Caco-2 (cell line): ENCODE measurements around the gene DPF3. TPM values are rescaled to one million over a fixed set of nuclear protein-coding genes. Genes with fewer than 3 reads are reported as not detected.

Experiments
- BruUV-seq: library from RNA; stranded (reverse); fragments of 400-500 nt; replicated peaks from 2 replicates; lab custom pipeline; 2021; lab: Mats Ljungman, UMichigan
- CTCF ChIA-PET: fragments of 300-600 bp; sonication (Branson Sonifier 250); formaldehyde crosslinking; loops from one replicate; lab custom pipeline; 2022; ENCODE audit warnings: antibody characterized with exemption; lab: Charles Lee
- POLR2A ChIA-PET: fragments of 300-600 bp; sonication (Branson Sonifier 250); formaldehyde crosslinking; loops from one replicate; lab custom pipeline; 2022; ENCODE audit warnings: antibody characterized with exemption; lab: Charles Lee
- DNase-seq, 2 experiments: peaks; one replicate each; pipeline versions ENCODE4 v3.0.0 to v3.0.0-alpha.2; 2020 to 2022
- H3K27me3 ChIP-seq: replicated peaks from 2 replicates; pipeline ENCODE4 v1.6.0; 2011; ENCODE audit warnings: low read length; ENCODE audit not compliant: control insufficient read depth, insufficient read depth
- H3K36me3 ChIP-seq: 2 replicates; pipeline ENCODE4 v1.5.1; 2011; ENCODE audit warnings: low read length; ENCODE audit not compliant: control insufficient read depth, insufficient read depth
- H3K4me1 ChIP-seq: fragments of 250-450 bp; sonication (Bioruptor Pico); 2 replicates; pipeline ENCODE4 v1.5.1; 2020; ENCODE audit warnings: mild to moderate bottlenecking
- H3K4me3 ChIP-seq: 2 replicates; pipeline ENCODE4 v1.5.1; 2011; ENCODE audit warnings: low read depth, mild to moderate bottlenecking, control low read depth, low read length
- H3K9me3 ChIP-seq: fragments of 250-450 bp; sonication (Bioruptor Pico); 2 replicates; pipeline ENCODE4 v1.5.1; 2020; ENCODE audit warnings: mild to moderate bottlenecking, moderate library complexity
- H3K27ac Mint-ChIP-seq: one replicate; pipeline ENCODE4 v1.8.0; 2022; ENCODE audit warnings: mixed read lengths; ENCODE audit not compliant: unreplicated experiment
- H3K27me3 Mint-ChIP-seq: one replicate; pipeline ENCODE4 v1.8.0; 2022; ENCODE audit warnings: mixed read lengths; ENCODE audit not compliant: insufficient read depth, unreplicated experiment
- H3K36me3 Mint-ChIP-seq: one replicate; pipeline ENCODE4 v1.8.0; 2022; ENCODE audit warnings: mild to moderate bottlenecking, mixed read lengths; ENCODE audit not compliant: insufficient read depth, unreplicated experiment
- H3K4me1 Mint-ChIP-seq: one replicate; pipeline ENCODE4 v1.8.0; 2022; ENCODE audit warnings: low read depth, mixed read lengths; ENCODE audit not compliant: unreplicated experiment
- H3K4me3 Mint-ChIP-seq: one replicate; pipeline ENCODE4 v1.8.0; 2022; ENCODE audit warnings: mild to moderate bottlenecking, moderate library complexity, mixed read lengths; ENCODE audit not compliant: unreplicated experiment
- H3K9me3 Mint-ChIP-seq: one replicate; pipeline ENCODE4 v1.8.0; 2022; ENCODE audit warnings: mixed read lengths; ENCODE audit not compliant: unreplicated experiment
- intact Hi-C: fragments of 100-400 bp; cut with micrococcal nuclease; formaldehyde crosslinking; loops from one replicate; pipeline ENCODE4 v1.10.0; 2022; ENCODE audit not compliant: unreplicated experiment
- total RNA-seq: library from RNA; stranded (reverse); gene quantifications from 2 replicates; pipeline ENCODE4 v1.2.3, GENCODE V29; 2022
- TF ChIP-seq, protein P1 (sequence below), 2 experiments: fragments of 200-600 bp in 1 of 2; IDR thresholded peaks; 1 replicate in 1 of 2; 2 replicates in 1 of 2; pipeline versions ENCODE4 v1.5.1 to v1.8.0; 2011 to 2022; ENCODE audit warnings: antibody characterized with exemption in 1 of 2, control low read depth in 1 of 2, inconsistent platforms in 1 of 2, low read depth in 1 of 2, low read length in 1 of 2, mild to moderate bottlenecking in 1 of 2, moderate library complexity in 1 of 2; ENCODE audit not compliant: insufficient read depth in 1 of 2, severe bottlenecking in 1 of 2, unreplicated experiment in 1 of 2

Gene DPF3
- total RNA-seq, 1 experiment from 2014 or later: not detected

DNA sequence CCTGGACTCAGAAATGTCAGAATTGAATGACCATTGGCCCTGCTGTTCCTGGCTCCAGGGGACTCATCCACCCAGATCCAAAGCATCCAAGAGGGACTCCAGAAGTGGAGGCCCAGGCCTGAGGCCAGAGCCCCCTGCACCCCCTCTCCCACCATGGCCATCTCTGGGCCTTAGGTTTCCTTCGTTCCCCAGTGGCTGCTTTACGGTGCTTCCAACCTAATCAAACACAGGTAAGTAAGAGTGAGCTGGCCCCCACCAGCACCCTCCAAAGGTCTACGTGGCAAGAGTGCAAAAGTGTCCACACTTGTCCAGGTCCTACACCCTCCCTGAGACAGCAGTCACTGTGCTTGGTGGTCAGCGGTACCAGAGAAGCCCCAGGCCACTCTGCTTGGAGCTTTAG lies 139.0 kb downstream of the DPF3 start:
- Histone ChIP-seq H3K9me3 (peaks cover 13% of the 10 kb centered on the region), H3K27me3 (no peaks in the 10 kb centered on the region), H3K36me3 (no peaks in the 10 kb centered on the region), H3K4me3 (no peak overlapping the region), H3K4me1 (no peaks in the 10 kb centered on the region)
- Mint-ChIP-seq H3K27ac (no peak overlapping the region), H3K27me3 (peaks cover 10% of the 10 kb centered on the region), H3K36me3 (no peaks in the 10 kb centered on the region), H3K9me3 (peaks cover 41% of the 10 kb centered on the region), H3K4me3 (no peak overlapping the region), H3K4me1 (no peaks in the 10 kb centered on the region)
- TF ChIP-seq, protein P1, sequence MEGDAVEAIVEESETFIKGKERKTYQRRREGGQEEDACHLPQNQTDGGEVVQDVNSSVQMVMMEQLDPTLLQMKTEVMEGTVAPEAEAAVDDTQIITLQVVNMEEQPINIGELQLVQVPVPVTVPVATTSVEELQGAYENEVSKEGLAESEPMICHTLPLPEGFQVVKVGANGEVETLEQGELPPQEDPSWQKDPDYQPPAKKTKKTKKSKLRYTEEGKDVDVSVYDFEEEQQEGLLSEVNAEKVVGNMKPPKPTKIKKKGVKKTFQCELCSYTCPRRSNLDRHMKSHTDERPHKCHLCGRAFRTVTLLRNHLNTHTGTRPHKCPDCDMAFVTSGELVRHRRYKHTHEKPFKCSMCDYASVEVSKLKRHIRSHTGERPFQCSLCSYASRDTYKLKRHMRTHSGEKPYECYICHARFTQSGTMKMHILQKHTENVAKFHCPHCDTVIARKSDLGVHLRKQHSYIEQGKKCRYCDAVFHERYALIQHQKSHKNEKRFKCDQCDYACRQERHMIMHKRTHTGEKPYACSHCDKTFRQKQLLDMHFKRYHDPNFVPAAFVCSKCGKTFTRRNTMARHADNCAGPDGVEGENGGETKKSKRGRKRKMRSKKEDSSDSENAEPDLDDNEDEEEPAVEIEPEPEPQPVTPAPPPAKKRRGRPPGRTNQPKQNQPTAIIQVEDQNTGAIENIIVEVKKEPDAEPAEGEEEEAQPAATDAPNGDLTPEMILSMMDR (IDR thresholded peaks at IDR 0.05; ENCODE audit: insufficient read depth in 1 of 2, low read depth in 1 of 2, low read length in 1 of 2, severe bottlenecking in 1 of 2, unreplicated experiment in 1 of 2): no peak
- intact Hi-C loops: no loop called here
- no peak for DNase-seq
- ChIA-PET CTCF (no interaction called here), POLR2A (no interaction called here)
- no TSS peak for BruUV-seq

DNA sequence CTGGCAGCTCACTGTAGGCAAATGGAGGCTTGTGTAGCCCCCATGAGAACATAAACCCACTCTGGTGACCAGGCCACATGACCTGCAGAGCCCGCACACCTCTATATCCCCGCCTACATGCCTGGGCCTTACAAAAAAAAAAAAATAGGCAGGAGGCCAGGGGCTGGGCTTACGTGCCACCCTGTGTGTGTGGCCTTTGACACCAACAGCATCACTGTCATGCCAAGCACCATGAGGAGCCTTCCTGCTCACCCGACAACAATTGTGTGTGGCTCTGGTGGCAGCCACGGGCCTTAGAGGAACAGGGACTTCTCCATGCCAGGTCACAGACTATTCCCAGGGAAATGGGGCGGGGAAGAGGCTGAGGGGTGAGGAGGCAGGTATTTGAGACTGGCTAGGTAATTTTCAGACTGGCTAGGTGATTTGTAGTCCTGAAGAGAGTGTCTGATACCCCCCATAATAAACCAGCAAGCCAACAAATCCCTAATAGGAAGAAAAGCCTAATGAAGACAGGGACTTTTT lies 140.0 kb downstream of the DPF3 start:
- no peaks in the 10 kb centered on the region for H3K4me1 ChIP-seq
- no peaks in the 10 kb centered on the region for H3K27me3 ChIP-seq
- no peak overlapping the region for H3K4me3 ChIP-seq
- ChIA-PET POLR2A (no interaction called here), CTCF (no interaction called here)
- no TSS peak for BruUV-seq
- Mint-ChIP-seq H3K4me3 (no peak overlapping the region), H3K4me1 (no peaks in the 10 kb centered on the region), H3K9me3 (peaks cover 30% of the 10 kb centered on the region), H3K36me3 (no peaks in the 10 kb centered on the region), H3K27ac (no peak overlapping the region), H3K27me3 (peaks cover 10% of the 10 kb centered on the region)
- H3K36me3 ChIP-seq: no peaks in the 10 kb centered on the region
- DNase-seq: no peak
- intact Hi-C loops: no loop called here
- peaks cover 5% of the 10 kb centered on the region for H3K9me3 ChIP-seq
- TF ChIP-seq, protein P1 (IDR thresholded peaks at IDR 0.05; ENCODE audit: insufficient read depth in 1 of 2, low read depth in 1 of 2, low read length in 1 of 2, severe bottlenecking in 1 of 2, unreplicated experiment in 1 of 2): no peak

DNA sequence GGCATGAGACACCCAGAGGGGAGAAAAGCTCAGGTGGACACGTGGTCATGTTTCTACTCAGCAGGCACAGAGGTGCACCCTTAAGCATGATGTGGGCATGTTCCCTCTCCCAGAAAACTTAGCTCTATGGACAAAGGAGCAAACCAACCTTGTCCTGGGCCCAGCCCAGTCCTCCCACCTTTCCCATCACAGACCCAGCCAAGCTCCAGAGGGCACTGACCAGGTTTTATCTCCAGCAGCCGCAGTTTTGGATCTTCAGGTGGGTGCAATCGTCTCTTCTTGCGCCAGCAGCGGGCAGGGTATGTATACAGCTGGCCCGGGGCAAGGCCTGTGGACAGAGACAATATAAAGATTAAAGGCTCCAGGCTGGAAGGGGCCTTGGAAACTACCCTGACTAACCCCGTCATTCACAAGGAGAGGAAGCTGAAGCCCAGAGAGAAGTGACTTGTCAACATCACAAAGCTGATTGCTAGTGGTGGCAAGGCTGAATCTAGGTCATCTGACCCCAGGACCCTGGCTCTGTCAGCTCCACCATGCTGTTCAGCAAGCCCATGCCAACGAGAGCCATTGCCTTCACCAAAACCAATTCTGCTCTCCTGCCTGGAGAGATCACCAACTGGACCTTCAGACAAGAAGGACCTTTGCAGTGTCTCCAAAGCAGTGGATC lies 140.7 kb downstream of the DPF3 start:
- Histone ChIP-seq H3K36me3 (no peaks in the 10 kb centered on the region), H3K27me3 (no peaks in the 10 kb centered on the region), H3K4me1 (no peaks in the 10 kb centered on the region), H3K4me3 (no peak overlapping the region), H3K9me3 (peaks cover 9% of the 10 kb centered on the region; the same call in 1 of the 2 replicates)
- BruUV-seq: no TSS peak
- Mint-ChIP-seq H3K4me3 (no peak overlapping the region), H3K9me3 (peaks cover 29% of the 10 kb centered on the region), H3K4me1 (no peaks in the 10 kb centered on the region), H3K27me3 (peaks cover 10% of the 10 kb centered on the region), H3K27ac (no peak overlapping the region), H3K36me3 (no peaks in the 10 kb centered on the region)
- CTCF ChIA-PET: no interaction called here
- POLR2A ChIA-PET: no interaction called here
- intact Hi-C loops: no loop called here
- no peak for DNase-seq
- TF ChIP-seq, protein P1 (IDR thresholded peaks at IDR 0.05; ENCODE audit: insufficient read depth in 1 of 2, low read depth in 1 of 2, low read length in 1 of 2, severe bottlenecking in 1 of 2, unreplicated experiment in 1 of 2): no peak
